Tibial artery (tissue), 4 donors: ENCODE results near the gene DEDD2.

ENCODE experiments used
- DNase-seq, 2 donors: peaks; one replicate each; pipeline ENCODE4 v3.0.0-alpha.2; 2019
- H3K27ac ChIP-seq, 2 donors: fragments of 200-600 bp; sonication (generic) in 1 of 2; 1 replicate in 1 of 2; 2 replicates in 1 of 2; pipeline ENCODE4 v1.5.1; 2018 to 2019; ENCODE audit warnings: mild to moderate bottlenecking in 1 of 2
- H3K27me3 ChIP-seq, 2 donors: fragments of 200-600 bp; sonication (generic) in 1 of 2; one replicate each; pipeline versions ENCODE4 v1.5.1 to v1.6.0; 2016 to 2019
- H3K36me3 ChIP-seq, 3 donors: fragments of 200-600 bp; sonication (generic) in 2 of 3; one replicate each; pipeline ENCODE4 v1.5.1; 2016 to 2019; ENCODE audit warnings: mild to moderate bottlenecking in 2 of 3
- H3K4me1 ChIP-seq, 4 donors: fragments of 200-600 bp; sonication (generic) in 2 of 4; 1 replicate in 3 of 4; 2 replicates in 1 of 4; pipeline ENCODE4 v1.5.1; 2016 to 2019
- H3K4me3 ChIP-seq, 2 donors: fragments of 200-600 bp; sonication (generic) in 1 of 2; 1 replicate in 1 of 2; 2 replicates in 1 of 2; pipeline ENCODE4 v1.5.1; 2018 to 2019; ENCODE audit warnings: mild to moderate bottlenecking in 2 of 2
- H3K9me3 ChIP-seq, 3 donors: fragments of 200-600 bp; sonication (generic) in 1 of 3; one replicate each; pipeline ENCODE4 v1.5.1; 2016 to 2019
- CTCF ChIP-seq, 2 experiments: fragments of 200-600 bp in 1 of 2; fragments of 450-650 bp in 1 of 2; IDR thresholded peaks; one replicate each; pipeline ENCODE4 v1.5.1; 2017 to 2019; ENCODE audit warnings: antibody characterized with exemption in 2 of 2, mild to moderate bottlenecking in 1 of 2, moderate library complexity in 1 of 2
- intact Hi-C: fragments of 100-400 bp; cut with DNase I; formaldehyde crosslinking; loops from one replicate; pipeline ENCODE4 v1.15.0; 2023; ENCODE audit warnings: low total_unique reads

Gene DEDD2

GRCh38 chr19:42172261-42172660, 45.2 kb downstream of the DEDD2 start:
- intact Hi-C loops: no loop called here
- H3K4me1 ChIP-seq: peaks cover 0 to 14% (median 10%) of the 10 kb centered on the region in 4 donors
- no peak overlapping the region for H3K27ac ChIP-seq
- H3K36me3 ChIP-seq: no peaks in the 10 kb centered on the region
- peaks cover 0 to 44% of the 10 kb centered on the region in 2 donors for H3K27me3 ChIP-seq
- no peak for TF ChIP-seq CTCF (IDR thresholded peaks at IDR 0.05)
- H3K4me3 ChIP-seq: no peak overlapping the region
- H3K9me3 ChIP-seq: no peaks in the 10 kb centered on the region
- DNase-seq: no peak

GRCh38 chr19:42170715-42171114, 46.8 kb downstream of the DEDD2 start:
- H3K4me1 ChIP-seq: peaks cover 0 to 3% (median 2%) of the 10 kb centered on the region in 4 donors
- no peaks in the 10 kb centered on the region for H3K36me3 ChIP-seq
- DNase-seq: no peak
- no peak overlapping the region for H3K4me3 ChIP-seq
- no peak overlapping the region for H3K27ac ChIP-seq
- intact Hi-C loops: no loop called here
- H3K9me3 ChIP-seq: no peaks in the 10 kb centered on the region
- peaks cover 0 to 44% of the 10 kb centered on the region in 2 donors for H3K27me3 ChIP-seq
- TF ChIP-seq CTCF (IDR thresholded peaks at IDR 0.05): no peak

GRCh38 chr19:42169486-42170413, 47.7 kb downstream of the DEDD2 start:
- intact Hi-C loops: no loop called here
- Histone ChIP-seq H3K9me3 (no peaks in the 10 kb centered on the region), H3K27ac (no peak overlapping the region), H3K4me3 (no peak overlapping the region), H3K36me3 (no peaks in the 10 kb centered on the region), H3K4me1 (no peaks in the 10 kb centered on the region), H3K27me3 (peaks cover 0 to 40% of the 10 kb centered on the region in 2 donors)
- no peak for TF ChIP-seq CTCF (IDR thresholded peaks at IDR 0.05)
- no peak for DNase-seq

- Histone ChIP-seq H3K27me3 (peaks cover 0 to 24% of the 10 kb centered on the region in 2 donors), H3K27ac (no peak overlapping the region), H3K4me3 (no peak overlapping the region), H3K9me3 (no peaks in the 10 kb centered on the region), H3K4me1 (no peaks in the 10 kb centered on the region), H3K36me3 (no peaks in the 10 kb centered on the region)
- TF ChIP-seq CTCF (IDR thresholded peaks at IDR 0.05): no peak
- intact Hi-C loops: no loop called here
- DNase-seq: no peak
Observed at GRCh38 chr19:42168206-42168605, 49.3 kb downstream of the DEDD2 start.

- no peaks in the 10 kb centered on the region for H3K4me1 ChIP-seq
- H3K36me3 ChIP-seq: no peaks in the 10 kb centered on the region
- no peak for TF ChIP-seq CTCF (IDR thresholded peaks at IDR 0.05)
- peaks cover 0 to 23% of the 10 kb centered on the region in 2 donors for H3K27me3 ChIP-seq
- intact Hi-C loops: no loop called here
- no peak overlapping the region for H3K27ac ChIP-seq
- H3K4me3 ChIP-seq: no peak overlapping the region
- no peak for DNase-seq
- H3K9me3 ChIP-seq: no peaks in the 10 kb centered on the region
Observed at GRCh38 chr19:42166316-42166715, 51.2 kb downstream of the DEDD2 start.
